HEK293 (cell line): ENCODE results near the gene KCNQ2.

Source experiments
- CTCF ChIP-seq: fragments of 450-650 bp; formaldehyde crosslinking; IDR thresholded peaks from 2 replicates; pipeline ENCODE4 v1.5.1; 2016; ENCODE audit warnings: missing biosample characterization, missing genetic modification characterization
- KLF17 ChIP-seq: fragments of 450-650 bp; formaldehyde crosslinking; IDR thresholded peaks from 2 replicates; pipeline ENCODE4 v1.5.1; 2016; ENCODE audit warnings: missing biosample characterization, missing genetic modification characterization
- MYNN ChIP-seq: fragments of 450-650 bp; formaldehyde crosslinking; IDR thresholded peaks from 2 replicates; pipeline ENCODE4 v1.5.1; 2016; ENCODE audit warnings: missing biosample characterization, missing genetic modification characterization, borderline replicate concordance
- PATZ1 ChIP-seq: fragments of 450-650 bp; formaldehyde crosslinking; IDR thresholded peaks from 2 replicates; pipeline ENCODE4 v1.5.1; 2016; ENCODE audit warnings: missing biosample characterization, missing genetic modification characterization
- ZFP41 ChIP-seq: fragments of 450-650 bp; formaldehyde crosslinking; IDR thresholded peaks from 2 replicates; pipeline ENCODE4 v1.5.1; 2016; ENCODE audit warnings: missing biosample characterization, missing genetic modification characterization, borderline replicate concordance
- ZNF274 ChIP-seq, 2 experiments: fragments of 200-500 bp in 1 of 2; fragments of 450-650 bp in 1 of 2; sonication (Bioruptor generic) in 1 of 2; formaldehyde crosslinking in 1 of 2; IDR thresholded peaks; 2 replicates each; pipeline versions ENCODE4 v1.5.1 to v1.6.1; 2014 to 2016; ENCODE audit warnings: borderline replicate concordance in 1 of 2, inconsistent platforms in 1 of 2, low read length in 1 of 2, missing biosample characterization in 1 of 2, missing genetic modification characterization in 1 of 2
- ZNF660 ChIP-seq: fragments of 450-650 bp; IDR thresholded peaks from 2 replicates; pipeline ENCODE4 v1.5.1; 2018; ENCODE audit warnings: missing biosample characterization, mild to moderate bottlenecking, missing genetic modification characterization
- ZSCAN4 ChIP-seq: fragments of 450-650 bp; formaldehyde crosslinking; IDR thresholded peaks from 2 replicates; pipeline ENCODE4 v1.5.1; 2017; ENCODE audit warnings: missing biosample characterization, missing genetic modification characterization
- TF ChIP-seq, protein P1 (sequence below): fragments of 450-650 bp; formaldehyde crosslinking; IDR thresholded peaks from 2 replicates; pipeline ENCODE4 v1.5.1; 2017; ENCODE audit warnings: missing biosample characterization, mild to moderate bottlenecking, missing genetic modification characterization, moderate library complexity
- TF ChIP-seq, protein P2 (sequence below): fragments of 450-650 bp; formaldehyde crosslinking; IDR thresholded peaks from 2 replicates; pipeline ENCODE4 v1.5.1; 2016; ENCODE audit warnings: missing biosample characterization, missing genetic modification characterization

- TF ChIP-seq ZNF660 (tag by site-specific recombination) (no peak), CTCF (tag by site-specific recombination) (no peak), ZFP41 (tag by site-specific recombination) (no peak), KLF17 (tag by site-specific recombination) (no peak), PATZ1 (tag by site-specific recombination) (no peak), MYNN (tag by site-specific recombination) (no peak), ZSCAN4 (no peak), ZNF274 (IDR thresholded peaks at IDR 0.05; ENCODE audit: low read length) (no peak), ZNF274 (tag by site-specific recombination; IDR thresholded peaks at IDR 0.05; ENCODE audit: borderline replicate concordance) (no peak)
- TF ChIP-seq, protein P1, sequence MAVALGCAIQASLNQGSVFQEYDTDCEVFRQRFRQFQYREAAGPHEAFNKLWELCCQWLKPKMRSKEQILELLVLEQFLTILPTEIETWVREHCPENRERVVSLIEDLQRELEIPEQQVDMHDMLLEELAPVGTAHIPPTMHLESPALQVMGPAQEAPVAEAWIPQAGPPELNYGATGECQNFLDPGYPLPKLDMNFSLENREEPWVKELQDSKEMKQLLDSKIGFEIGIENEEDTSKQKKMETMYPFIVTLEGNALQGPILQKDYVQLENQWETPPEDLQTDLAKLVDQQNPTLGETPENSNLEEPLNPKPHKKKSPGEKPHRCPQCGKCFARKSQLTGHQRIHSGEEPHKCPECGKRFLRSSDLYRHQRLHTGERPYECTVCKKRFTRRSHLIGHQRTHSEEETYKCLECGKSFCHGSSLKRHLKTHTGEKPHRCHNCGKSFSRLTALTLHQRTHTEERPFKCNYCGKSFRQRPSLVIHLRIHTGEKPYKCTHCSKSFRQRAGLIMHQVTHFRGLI (tag by site-specific recombination): no peak
- TF ChIP-seq, protein P2, sequence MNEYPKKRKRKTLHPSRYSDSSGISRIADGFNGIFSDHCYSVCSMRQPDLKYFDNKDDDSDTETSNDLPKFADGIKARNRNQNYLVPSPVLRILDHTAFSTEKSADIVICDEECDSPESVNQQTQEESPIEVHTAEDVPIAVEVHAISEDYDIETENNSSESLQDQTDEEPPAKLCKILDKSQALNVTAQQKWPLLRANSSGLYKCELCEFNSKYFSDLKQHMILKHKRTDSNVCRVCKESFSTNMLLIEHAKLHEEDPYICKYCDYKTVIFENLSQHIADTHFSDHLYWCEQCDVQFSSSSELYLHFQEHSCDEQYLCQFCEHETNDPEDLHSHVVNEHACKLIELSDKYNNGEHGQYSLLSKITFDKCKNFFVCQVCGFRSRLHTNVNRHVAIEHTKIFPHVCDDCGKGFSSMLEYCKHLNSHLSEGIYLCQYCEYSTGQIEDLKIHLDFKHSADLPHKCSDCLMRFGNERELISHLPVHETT (tag by site-specific recombination): no peak
These were observed 89.7 kb downstream of the KCNQ2 start for GRCh38 chr20:63382551-63383300.
